A673 (cell line): ENCODE results near the gene ADAMTS2. TPM values are rescaled to one million over a fixed set of nuclear protein-coding genes. Genes with fewer than 3 reads are reported as not detected.

Experiments used
- BruUV-seq: library from RNA; stranded (reverse); fragments of 400-500 nt; replicated peaks from 2 replicates; lab custom pipeline; 2021; lab: Mats Ljungman, UMichigan
- CTCF ChIA-PET: fragments of 300-600 bp; sonication (Branson Sonifier 250); formaldehyde crosslinking; loops from one replicate; lab custom pipeline; 2022; ENCODE audit warnings: antibody characterized with exemption; lab: Charles Lee
- POLR2A ChIA-PET: fragments of 300-600 bp; sonication (Branson Sonifier 250); formaldehyde crosslinking; loops from one replicate; lab custom pipeline; 2022; ENCODE audit warnings: antibody characterized with exemption; ENCODE audit not compliant: low non-redundant PET; lab: Charles Lee
- DNase-seq: peaks from one replicate; pipeline ENCODE4 v3.0.0-alpha.2; 2015; ENCODE audit warnings: low spot score
- H3K27ac ChIP-seq: fragments of 200-600 bp; sonication (generic); 2 replicates; pipeline ENCODE4 v1.5.1; 2016; ENCODE audit warnings: mixed run types, low read depth, mild to moderate bottlenecking, mixed read lengths, antibody characterized with exemption, low read length; ENCODE audit not compliant: poor library complexity, severe bottlenecking
- H3K27me3 ChIP-seq: fragments of 200-600 bp; sonication (generic); replicated peaks from 2 replicates; pipeline ENCODE4 v1.6.1; 2017; ENCODE audit warnings: mixed run types, low read depth, mild to moderate bottlenecking, mixed read lengths, antibody characterized with exemption, low read length; ENCODE audit not compliant: insufficient read depth, poor library complexity
- H3K36me3 ChIP-seq: fragments of 200-600 bp; sonication (generic); 2 replicates; pipeline ENCODE4 v1.6.1; 2016; ENCODE audit warnings: mixed run types, mild to moderate bottlenecking, mixed read lengths, antibody characterized with exemption, low read length; ENCODE audit not compliant: insufficient read depth, poor library complexity, severe bottlenecking
- H3K4me1 ChIP-seq: fragments of 200-600 bp; sonication (generic); 2 replicates; pipeline ENCODE4 v1.6.1; 2017; ENCODE audit warnings: mixed run types, mild to moderate bottlenecking, mixed read lengths, antibody characterized with exemption, low read length; ENCODE audit not compliant: insufficient read depth, poor library complexity, severe bottlenecking
- H3K4me3 ChIP-seq: fragments of 200-600 bp; sonication (generic); 2 replicates; pipeline ENCODE4 v1.5.1; 2016; ENCODE audit warnings: low read depth, mixed run types, mild to moderate bottlenecking, mixed read lengths, low read length; ENCODE audit not compliant: poor library complexity, severe bottlenecking
- H3K9me3 ChIP-seq: fragments of 200-600 bp; sonication (generic); 2 replicates; pipeline ENCODE4 v1.6.1; 2016; ENCODE audit warnings: mixed run types, low read depth, mild to moderate bottlenecking, mixed read lengths, antibody characterized with exemption, low read length; ENCODE audit not compliant: poor library complexity, severe bottlenecking
- EZH2 ChIP-seq: fragments of 200-600 bp; sonication (generic); IDR thresholded peaks from 2 replicates; pipeline ENCODE4 v1.6.1; 2017; ENCODE audit warnings: borderline replicate concordance, low read depth, mild to moderate bottlenecking, mixed read lengths, antibody characterized with exemption, low read length; ENCODE audit not compliant: poor library complexity, severe bottlenecking
- intact Hi-C: fragments of 100-400 bp; cut with micrococcal nuclease; formaldehyde crosslinking; loops from one replicate; pipeline ENCODE4 v1.10.0; 2022; ENCODE audit not compliant: unreplicated experiment
- total RNA-seq: library from RNA; stranded (reverse); gene quantifications from 2 replicates; pipeline ENCODE4 v1.2.3, GENCODE V29; 2021
- TF ChIP-seq, protein P1 (sequence below): fragments of 300-800, 200-600 bp; sonication (generic); conservative IDR thresholded peaks from 2 replicates; pipeline ENCODE4 v1.5.1; 2017; ENCODE audit warnings: low read depth, mild to moderate bottlenecking, antibody characterized with exemption, low read length, moderate library complexity, mixed read lengths

The ADAMTS2 gene
- total RNA-seq, 1 experiment from 2014 or later, result 0.39 TPM

DNA sequence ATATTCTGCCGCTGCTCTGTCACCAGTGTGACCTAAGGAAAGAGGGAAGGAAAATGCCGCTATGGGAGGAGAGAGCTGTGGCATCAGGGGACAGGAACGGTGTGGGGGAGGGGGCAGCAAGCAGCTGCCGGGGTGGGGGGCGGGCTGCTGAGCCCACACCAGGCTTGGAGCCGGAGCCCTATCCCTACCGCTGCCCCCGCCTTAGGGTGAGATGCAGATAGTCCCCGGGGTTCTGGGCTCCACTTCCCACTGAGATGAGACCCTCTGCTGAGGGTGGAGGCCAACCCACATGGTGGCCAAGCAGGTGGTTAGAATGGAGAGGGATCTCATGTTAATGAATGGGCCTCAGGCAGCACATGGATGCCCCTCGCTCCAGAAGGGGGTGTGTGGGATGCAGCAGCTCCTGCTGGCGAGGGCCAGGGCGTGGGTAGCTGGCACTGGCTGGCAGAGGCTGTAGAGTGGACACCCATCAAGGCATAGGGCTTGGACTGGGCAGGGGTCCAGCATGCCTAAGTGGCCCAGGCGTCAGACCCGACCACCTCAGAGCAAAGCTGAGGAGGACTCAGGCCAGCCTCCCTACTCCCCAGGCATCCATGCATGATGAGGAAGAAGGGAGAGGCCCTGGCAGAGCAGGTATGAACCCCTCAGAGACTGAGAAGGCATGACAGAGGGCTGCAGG lies 153.6 kb downstream of the ADAMTS2 start:
- CTCF ChIA-PET, result no interaction called here
- no TSS peak for BruUV-seq
- no peaks in the 10 kb centered on the region for H3K4me1 ChIP-seq
- H3K36me3 ChIP-seq, result no peaks in the 10 kb centered on the region
- no peaks in the 10 kb centered on the region for H3K27me3 ChIP-seq
- no peak overlapping the region for H3K4me3 ChIP-seq
- no peak for DNase-seq
- TF ChIP-seq, protein P1, sequence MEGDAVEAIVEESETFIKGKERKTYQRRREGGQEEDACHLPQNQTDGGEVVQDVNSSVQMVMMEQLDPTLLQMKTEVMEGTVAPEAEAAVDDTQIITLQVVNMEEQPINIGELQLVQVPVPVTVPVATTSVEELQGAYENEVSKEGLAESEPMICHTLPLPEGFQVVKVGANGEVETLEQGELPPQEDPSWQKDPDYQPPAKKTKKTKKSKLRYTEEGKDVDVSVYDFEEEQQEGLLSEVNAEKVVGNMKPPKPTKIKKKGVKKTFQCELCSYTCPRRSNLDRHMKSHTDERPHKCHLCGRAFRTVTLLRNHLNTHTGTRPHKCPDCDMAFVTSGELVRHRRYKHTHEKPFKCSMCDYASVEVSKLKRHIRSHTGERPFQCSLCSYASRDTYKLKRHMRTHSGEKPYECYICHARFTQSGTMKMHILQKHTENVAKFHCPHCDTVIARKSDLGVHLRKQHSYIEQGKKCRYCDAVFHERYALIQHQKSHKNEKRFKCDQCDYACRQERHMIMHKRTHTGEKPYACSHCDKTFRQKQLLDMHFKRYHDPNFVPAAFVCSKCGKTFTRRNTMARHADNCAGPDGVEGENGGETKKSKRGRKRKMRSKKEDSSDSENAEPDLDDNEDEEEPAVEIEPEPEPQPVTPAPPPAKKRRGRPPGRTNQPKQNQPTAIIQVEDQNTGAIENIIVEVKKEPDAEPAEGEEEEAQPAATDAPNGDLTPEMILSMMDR, result no peak
- no peak for TF ChIP-seq EZH2
- intact Hi-C loops, result no loop called here
- POLR2A ChIA-PET, result no interaction called here
- no peaks in the 10 kb centered on the region for H3K9me3 ChIP-seq
- H3K27ac ChIP-seq, result no peak overlapping the region

DNA sequence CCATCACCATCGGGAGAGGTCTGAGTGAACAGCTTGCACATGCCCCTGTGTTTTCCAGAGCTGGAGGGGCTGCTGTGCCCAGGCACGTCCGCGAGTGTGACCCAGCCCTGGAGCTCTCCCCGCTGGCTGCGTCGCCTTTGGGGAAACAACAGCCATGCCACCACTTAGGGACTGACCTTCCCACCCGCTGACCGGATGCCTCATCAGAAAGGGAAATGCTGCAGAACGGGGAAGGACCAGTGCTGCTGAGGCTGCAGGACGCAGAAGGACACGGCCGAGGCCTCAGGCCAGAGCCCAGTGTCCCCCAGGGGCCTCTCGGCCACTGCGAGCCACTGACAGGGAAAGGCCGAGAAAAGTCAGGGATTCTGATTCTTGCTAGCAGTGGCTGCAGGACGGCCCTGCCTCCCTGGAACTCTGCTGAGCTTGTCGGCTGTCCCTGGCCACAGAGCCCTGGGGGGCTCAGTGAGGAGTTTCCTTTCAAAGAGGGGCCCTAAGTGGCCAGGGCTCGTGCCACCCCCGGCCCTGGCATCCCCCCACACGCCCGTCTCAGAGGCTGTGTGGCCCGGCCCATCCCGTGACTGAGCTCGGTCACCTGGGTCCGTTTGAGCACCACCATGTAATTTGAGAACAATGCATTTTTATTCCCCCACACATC lies 154.3 kb downstream of the ADAMTS2 start:
- H3K4me1 ChIP-seq, result no peaks in the 10 kb centered on the region
- ChIA-PET POLR2A (no interaction called here), CTCF (no interaction called here)
- no peak overlapping the region for H3K4me3 ChIP-seq
- intact Hi-C loops, result no loop called here
- H3K27ac ChIP-seq, result no peak overlapping the region
- no TSS peak for BruUV-seq
- no peak for TF ChIP-seq EZH2
- TF ChIP-seq, protein P1, result no peak
- no peak for DNase-seq
- H3K9me3 ChIP-seq, result no peaks in the 10 kb centered on the region
- no peaks in the 10 kb centered on the region for H3K27me3 ChIP-seq
- H3K36me3 ChIP-seq, result no peaks in the 10 kb centered on the region

DNA sequence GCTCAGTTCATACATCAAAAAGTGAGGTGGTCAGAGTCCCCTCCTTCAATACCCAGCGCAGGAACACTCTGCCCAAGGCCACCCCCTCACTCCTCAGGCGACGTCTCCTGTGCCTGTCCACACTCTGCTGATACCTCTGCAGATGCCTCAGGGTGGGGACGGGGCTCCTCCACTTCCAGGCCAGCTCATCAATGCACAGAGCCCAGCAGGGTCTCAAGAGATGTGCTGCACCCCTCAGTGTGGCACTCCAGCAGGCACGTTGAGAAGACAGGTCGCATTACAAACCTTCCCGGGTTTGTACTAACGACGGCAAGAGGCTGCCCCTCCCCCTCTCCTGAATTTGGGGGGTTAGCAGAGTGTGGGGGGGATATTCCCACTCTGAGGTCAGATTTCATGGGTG lies 156.6 kb downstream of the ADAMTS2 start:
- CTCF ChIA-PET, result interaction anchor here (0.6 kb wide), 1 partner anchor 21 kb away, joined by 3 read pairs; no protein-coding TSS in a partner anchor
- Histone ChIP-seq H3K36me3 (no peaks in the 10 kb centered on the region), H3K9me3 (no peaks in the 10 kb centered on the region), H3K4me1 (no peaks in the 10 kb centered on the region), H3K27me3 (no peaks in the 10 kb centered on the region), H3K27ac (no peak overlapping the region), H3K4me3 (no peak overlapping the region)
- BruUV-seq, result no TSS peak
- TF ChIP-seq, protein P1, result no peak
- no peak for TF ChIP-seq EZH2
- DNase-seq, result no peak
- intact Hi-C loops, result no loop called here
- POLR2A ChIA-PET, result no interaction called here
